ENCODE results near the gene HEXB.

The HEXB gene

DNA sequence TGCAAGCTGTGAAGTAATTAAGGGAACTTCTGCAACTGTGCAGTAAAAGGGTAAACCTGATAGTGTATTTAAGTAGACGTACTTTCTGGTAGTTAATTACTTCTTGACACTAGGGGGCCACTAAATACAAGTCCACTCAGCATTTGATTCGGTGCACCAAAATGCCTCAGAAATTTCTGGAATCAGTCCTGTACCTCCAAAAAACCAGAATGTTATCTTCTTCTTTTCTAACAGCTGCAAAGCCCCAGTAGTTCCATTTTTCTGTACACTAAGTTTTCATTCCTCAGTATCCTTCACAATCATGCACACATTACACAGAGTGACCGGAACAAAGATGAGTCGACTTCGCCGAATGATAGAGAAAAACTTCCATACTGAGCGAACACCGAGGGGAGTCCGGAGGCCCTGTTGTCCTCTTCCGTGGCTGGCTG, 81.4 kb downstream of the HEXB start:
- H3K27me3 ChIP-seq (ENCODE audit: control insufficient read depth in 1 of 2, insufficient read depth in 2 of 2, low read length in 2 of 2), result no peaks in the 10 kb centered on the region
- H3K4me1 ChIP-seq (ENCODE audit: control insufficient read depth in 1 of 2, insufficient read depth in 2 of 2, low read length in 2 of 2), result peaks cover 13 to 25% of the 10 kb centered on the region in 2 donors
- peaks cover 21 to 33% of the 10 kb centered on the region in 2 donors for H3K36me3 ChIP-seq (ENCODE audit: control insufficient read depth in 1 of 2, insufficient read depth in 2 of 2, low read length in 2 of 2)
- H3K9me3 ChIP-seq (ENCODE audit: control insufficient read depth in 1 of 2, low read length in 2 of 2), result no peaks in the 10 kb centered on the region
- H3K27ac ChIP-seq (ENCODE audit: low read depth, low read length), result peak overlapping the region; percentile 41
- H3K4me3 ChIP-seq (ENCODE audit: low read depth in 1 of 2, low read length in 2 of 2), result peak overlapping the region; percentile 84 to 92
- peak overlapping the region; percentile 80 to 82 for H3K9ac ChIP-seq (ENCODE audit: low read depth in 1 of 2, low read length in 2 of 2)

DNA sequence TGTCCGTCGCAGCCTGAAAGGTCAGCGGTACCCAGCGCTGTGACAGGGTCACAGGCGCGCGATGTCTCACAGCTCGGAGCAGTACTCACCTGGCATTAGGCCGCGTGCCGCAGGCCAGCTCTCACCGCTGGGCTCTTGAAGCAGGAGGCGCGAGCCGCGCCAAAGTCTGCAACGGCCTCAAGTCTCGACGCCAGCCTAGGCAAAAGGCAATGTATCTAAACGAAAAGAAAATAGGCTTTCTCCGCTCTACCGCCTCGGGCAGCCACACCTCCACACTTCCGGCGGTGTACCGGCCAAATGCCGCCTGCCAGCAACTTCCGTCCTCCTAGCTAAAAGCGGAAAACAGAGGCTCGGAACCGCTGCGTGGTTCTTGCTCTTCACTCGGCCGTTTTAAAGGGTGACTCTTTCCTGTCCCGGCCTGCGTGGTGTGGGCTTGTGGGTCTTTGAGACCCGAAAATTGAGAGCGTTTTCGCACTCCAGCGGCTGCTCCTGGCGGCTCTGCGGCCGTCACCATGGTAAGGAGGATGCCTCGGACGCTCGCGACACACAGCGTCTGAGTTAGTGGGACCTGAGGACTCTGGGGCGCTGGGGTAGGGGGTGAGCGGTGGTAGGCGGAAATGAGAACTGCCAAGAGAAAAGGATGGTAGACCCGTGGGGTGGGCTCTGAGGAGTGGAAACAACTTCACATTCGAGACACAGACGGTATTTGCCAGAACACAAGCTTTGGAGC, 82.0 kb downstream of the HEXB start, which contains the start of the genes GFM2 and NSA2:
Gene GFM2, minus strand, starts transcription at position 269 of the 730 bp plus-strand sequence. CDS start 3,375 bp downstream, outside the sequence.
Gene NSA2, plus strand, starts transcription at position 401 of the 730 bp plus-strand sequence. Its CDS starts 112 bp downstream, at position 513.
- no peaks in the 10 kb centered on the region for H3K27me3 ChIP-seq (ENCODE audit: control insufficient read depth in 1 of 2, insufficient read depth in 2 of 2, low read length in 2 of 2)

DNA sequence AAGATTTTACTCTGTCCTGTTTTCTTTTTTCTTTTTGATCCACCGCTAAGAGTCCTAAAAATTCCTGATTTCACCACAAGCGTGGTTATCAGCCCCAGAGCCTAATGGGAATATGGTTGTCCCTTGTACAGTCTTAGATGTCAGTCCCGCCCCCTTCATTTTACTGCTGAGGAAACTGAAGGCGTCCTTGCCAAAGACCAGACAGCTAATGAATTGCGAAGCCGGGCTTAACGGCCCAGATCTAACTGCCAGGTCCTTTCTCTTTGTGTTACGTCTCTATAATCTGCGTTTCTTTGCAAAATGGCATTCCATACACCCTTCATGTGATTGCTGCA, 82.5 kb downstream of the HEXB start:
- Histone ChIP-seq H3K9me3 (ENCODE audit: control insufficient read depth in 1 of 2, low read length in 2 of 2) (no peaks in the 10 kb centered on the region), H3K27ac (ENCODE audit: low read depth, low read length) (no peak overlapping the region), H3K9ac (ENCODE audit: low read depth in 1 of 2, low read length in 2 of 2) (peak overlapping the region; percentile 80 to 82), H3K4me3 (ENCODE audit: low read depth in 1 of 2, low read length in 2 of 2) (peak overlapping the region; percentile 84 to 92), H3K36me3 (ENCODE audit: control insufficient read depth in 1 of 2, insufficient read depth in 2 of 2, low read length in 2 of 2) (peaks cover 22 to 29% of the 10 kb centered on the region in 2 donors), H3K4me1 (ENCODE audit: control insufficient read depth in 1 of 2, insufficient read depth in 2 of 2, low read length in 2 of 2) (peaks cover 13 to 25% of the 10 kb centered on the region in 2 donors), H3K27me3 (ENCODE audit: control insufficient read depth in 1 of 2, insufficient read depth in 2 of 2, low read length in 2 of 2) (no peaks in the 10 kb centered on the region)

More for the DNA sequence above, 82.0 kb downstream of the HEXB start, which contains the start of the genes GFM2 and NSA2:
- Histone ChIP-seq H3K9me3 (ENCODE audit: control insufficient read depth in 1 of 2, low read length in 2 of 2) (no peaks in the 10 kb centered on the region), H3K4me1 (ENCODE audit: control insufficient read depth in 1 of 2, insufficient read depth in 2 of 2, low read length in 2 of 2) (peaks cover 13 to 25% of the 10 kb centered on the region in 2 donors), H3K4me3 (ENCODE audit: low read depth in 1 of 2, low read length in 2 of 2) (peak within 1 kb of the TSS; percentile 84 to 92), H3K9ac (ENCODE audit: low read depth in 1 of 2, low read length in 2 of 2) (peak within 1 kb of the TSS; percentile 80 to 82), H3K36me3 (ENCODE audit: control insufficient read depth in 1 of 2, insufficient read depth in 2 of 2, low read length in 2 of 2) (peaks cover 21 to 30% of the 10 kb centered on the region in 2 donors), H3K27ac (ENCODE audit: low read depth, low read length) (peak within 1 kb of the TSS; percentile 43)
